Astrocyte of the hippocampus (primary cell): ENCODE measurements around the gene MAJIN.

Source experiments
- DNase-seq: peaks from one replicate; pipeline ENCODE4 v3.0.0; 2011; ENCODE audit warnings: low read depth, low spot score

MAJIN gene

GRCh38 chr11:64933213-64933934 lies 38.5 kb downstream of the MAJIN start:
- no peak for DNase-seq

GRCh38 chr11:64932324-64932723 lies 39.6 kb downstream of the MAJIN start:
- DNase-seq = no peak

DNA sequence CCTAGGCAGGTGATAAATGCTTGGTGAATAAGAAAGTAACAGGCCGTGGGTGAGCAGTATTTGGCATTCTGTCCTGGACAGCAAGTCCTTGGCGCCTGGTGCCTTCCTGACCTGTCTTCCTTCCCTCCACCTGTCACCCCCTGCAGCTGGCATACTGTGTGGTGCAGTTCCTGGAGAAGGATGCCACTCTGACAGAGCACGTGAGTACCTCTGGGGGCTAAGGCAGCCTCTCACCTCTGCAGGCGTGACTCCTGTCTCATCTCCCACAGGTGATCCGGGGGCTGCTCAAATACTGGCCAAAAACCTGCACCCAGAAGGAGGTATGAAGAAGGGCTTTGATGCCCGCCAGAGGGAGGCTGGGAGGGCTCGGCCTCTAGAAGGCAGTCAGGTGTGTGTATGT lies 40.6 kb downstream of the MAJIN start:
- DNase-seq = no peak

- no peak for DNase-seq
These were observed 41.6 kb downstream of the MAJIN start for GRCh38 chr11:64930340-64930739.

DNA sequence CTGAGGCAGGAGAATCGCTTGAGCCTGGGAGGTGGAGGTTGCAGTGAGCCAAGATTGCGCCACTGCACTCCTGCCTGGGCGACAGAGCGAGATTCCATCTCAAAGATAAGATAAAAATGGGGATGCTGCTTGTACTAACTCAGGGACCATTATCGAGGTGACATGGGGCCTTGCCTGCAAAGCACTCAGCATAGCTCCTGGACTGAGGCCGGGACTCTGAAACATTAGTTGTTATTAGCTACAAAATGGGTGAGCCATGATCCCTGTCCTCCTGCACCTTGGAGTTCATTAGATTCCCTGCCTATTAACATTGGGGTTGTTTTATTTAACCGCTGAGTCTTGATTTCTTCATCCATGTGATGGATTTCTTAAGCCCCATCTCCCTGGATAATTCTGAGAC lies 42.3 kb downstream of the MAJIN start:
- DNase-seq = no peak

DNA sequence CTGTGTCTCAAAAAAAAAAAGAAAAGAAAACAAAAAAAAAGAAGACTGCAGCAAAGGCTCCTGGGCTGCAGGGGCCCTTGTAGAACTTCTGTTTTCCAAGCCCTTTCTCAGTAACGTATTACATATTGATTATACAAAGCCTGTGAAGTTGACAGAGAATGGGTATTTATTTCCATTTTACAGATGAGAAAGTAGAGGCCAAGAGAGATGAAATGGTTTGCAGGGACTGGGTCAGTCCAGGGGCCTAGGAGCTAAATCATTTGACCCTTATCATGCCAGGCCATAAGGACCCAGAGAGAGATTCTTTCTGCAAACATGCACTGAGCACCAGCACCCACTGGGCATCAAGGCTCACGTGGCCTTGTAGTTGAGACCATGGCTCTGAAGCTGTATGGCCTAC lies 43.0 kb downstream of the MAJIN start:
- DNase-seq = no peak

GRCh38 chr11:64926689-64927088 lies 45.2 kb downstream of the MAJIN start:
- DNase-seq = no peak

DNA sequence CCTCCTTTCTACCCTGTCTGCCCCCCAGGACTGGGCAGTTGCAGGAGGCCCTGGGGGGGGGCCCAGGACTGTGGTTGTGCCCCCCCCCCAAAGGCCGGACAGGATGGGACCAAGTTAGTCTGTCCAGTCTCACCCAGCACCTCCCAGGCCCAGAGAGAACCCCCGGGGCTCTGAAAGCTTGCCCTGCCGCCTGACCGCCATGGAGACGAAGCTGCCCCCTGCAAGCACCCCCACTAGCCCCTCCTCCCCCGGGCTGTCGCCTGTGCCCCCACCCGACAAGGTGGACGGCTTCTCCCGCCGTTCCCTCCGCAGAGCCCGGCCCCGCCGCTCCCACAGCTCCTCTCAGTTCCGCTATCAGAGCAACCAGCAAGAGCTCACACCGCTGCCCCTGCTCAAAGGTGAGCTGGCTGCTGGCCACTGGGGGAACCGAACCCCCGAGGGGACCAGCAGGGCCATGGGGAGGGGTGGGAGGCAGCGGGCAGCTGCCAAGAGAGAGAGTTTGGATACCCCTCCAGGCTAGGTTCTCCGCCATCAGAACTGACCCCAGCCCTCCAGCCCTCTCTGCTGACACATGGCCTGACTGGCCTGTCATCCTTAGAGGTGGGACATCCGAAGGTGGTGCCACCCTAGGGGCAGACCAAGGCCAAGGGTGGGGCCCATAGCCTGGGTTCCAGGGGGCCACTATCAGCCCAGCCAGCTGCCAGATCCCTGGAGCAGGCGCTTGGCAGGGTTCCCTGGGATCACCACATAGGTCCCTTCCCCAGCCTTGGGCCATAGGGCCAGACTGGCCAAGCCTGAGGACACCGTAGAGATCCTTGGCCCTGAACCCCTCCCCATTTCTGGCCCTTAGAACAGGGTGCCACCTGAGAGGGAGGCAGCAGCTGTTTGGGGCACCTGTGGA lies 46.1 kb downstream of the MAJIN start:
- no peak for DNase-seq

DNA sequence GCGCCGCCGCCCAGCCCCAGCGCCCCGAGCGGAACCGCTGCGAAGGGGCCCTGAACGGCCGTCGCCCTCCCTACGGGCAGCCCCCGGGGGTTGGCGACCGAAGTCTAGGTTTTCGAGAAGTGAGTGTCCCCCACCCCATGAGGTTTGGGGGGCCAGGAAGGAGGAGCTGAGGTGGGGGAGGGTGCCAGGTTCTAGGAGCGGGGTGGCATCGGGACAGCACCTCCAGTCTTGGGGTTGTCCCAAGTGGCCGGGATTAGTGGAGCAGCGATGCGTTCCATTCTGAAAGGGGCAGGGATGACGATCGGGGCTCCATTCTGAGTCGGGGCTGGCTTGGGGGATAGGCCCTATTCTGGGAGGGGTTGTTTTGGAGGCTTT lies 47.0 kb downstream of the MAJIN start:
- peak; percentile 41 for DNase-seq

- peak; percentile 95 for DNase-seq
These were observed 47.7 kb downstream of the MAJIN start, which contains the start of gene PPP2R5B for GRCh38 chr11:64923944-64924909. Gene PPP2R5B (plus strand): TSS chr11:64924689. CDS start chr11:64925735, 1,046 bp downstream.

- DNase-seq = no peak
These were observed 48.7 kb downstream of the MAJIN start for GRCh38 chr11:64923151-64923661.

DNA sequence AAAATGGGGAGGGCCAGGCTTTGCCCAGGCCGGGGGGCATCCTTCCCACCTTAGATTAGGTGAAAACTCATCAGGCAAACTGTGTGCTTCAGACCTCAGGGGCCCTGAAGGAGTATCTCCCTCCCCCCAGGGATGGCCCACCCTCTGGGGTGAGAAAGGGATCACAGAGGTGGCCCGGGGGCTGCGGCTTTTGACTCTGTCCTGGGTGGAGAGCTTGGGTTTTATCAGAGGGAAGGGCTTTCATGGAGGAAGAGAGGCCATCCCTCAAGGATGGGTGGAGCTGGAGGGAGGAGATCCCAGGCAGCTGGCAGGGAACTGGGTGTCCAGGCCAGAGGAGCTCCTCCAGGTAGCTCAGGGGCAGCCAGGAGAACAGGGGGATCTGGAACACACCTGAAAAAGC lies 50.5 kb downstream of the MAJIN start:
- DNase-seq = no peak

DNA sequence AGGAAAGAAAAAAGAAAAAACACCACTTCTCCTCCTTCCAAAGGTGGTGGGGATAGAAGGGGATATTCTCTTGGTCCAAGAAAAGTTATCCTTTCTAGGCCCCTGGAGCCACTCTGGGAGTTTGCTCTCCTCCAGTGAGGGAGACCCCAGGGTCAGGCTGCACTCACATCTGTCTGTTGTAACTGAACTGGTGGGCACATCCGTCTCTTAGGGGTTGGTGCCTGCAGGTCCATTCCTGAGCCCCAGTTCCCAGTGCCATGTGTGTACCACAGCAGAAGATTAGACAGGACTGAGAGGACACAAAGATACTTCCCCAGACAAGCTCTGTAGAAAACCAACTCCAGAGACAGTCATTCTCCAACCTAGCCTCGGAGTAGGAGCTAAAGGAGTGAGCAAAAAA lies 51.8 kb downstream of the MAJIN start:
- DNase-seq = no peak

GRCh38 chr11:64919627-64920026 lies 52.3 kb downstream of the MAJIN start:
- DNase-seq = no peak

- peak; percentile 74 for DNase-seq
These were observed 53.9 kb downstream of the MAJIN start for GRCh38 chr11:64918017-64918416.

GRCh38 chr11:64917663-64917995 lies 54.3 kb downstream of the MAJIN start:
- DNase-seq = no peak

GRCh38 chr11:64916775-64917662 lies 54.9 kb downstream of the MAJIN start, which contains the start of gene ATG2A:
Gene ATG2A (minus strand): TSS chr11:64917209. CDS start chr11:64917135, 74 bp downstream.
- DNase-seq = peak; percentile 100

DNA sequence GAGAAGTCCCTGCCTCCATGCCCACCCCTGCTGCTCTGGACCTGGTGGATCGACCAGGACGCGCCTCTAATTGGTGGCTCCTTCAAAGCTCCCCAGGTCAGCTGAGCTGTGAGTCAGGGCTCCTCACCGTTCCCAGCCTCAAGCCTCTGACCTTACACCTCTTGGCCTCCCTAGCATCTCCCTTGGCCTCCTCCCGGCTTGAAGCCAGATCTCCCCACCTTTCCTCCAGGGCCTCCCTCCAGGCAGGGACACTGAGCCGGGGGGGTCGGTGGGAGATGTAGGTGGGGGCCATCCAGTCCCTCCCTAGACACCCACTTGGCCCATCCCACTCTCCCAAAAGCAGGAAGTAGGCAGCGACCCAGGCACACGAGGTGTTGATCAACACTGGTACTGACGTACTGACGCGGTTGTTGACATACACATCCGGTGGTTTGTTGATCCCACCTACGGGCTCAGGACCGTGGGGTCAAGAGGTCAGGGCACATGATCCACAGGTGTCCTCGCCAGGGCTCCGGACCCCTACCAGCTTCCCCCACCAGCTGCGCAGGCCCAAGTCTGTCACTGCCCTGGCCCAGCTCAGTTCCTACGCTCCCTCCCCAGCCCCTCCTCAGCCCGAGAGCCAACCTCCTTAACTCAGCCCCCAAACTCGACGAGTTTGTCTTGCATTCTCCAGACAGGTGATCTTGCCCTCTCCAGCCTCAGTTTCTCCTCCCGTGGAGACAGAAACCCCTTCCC lies 55.7 kb downstream of the MAJIN start:
- peak; percentile 44 for DNase-seq

DNA sequence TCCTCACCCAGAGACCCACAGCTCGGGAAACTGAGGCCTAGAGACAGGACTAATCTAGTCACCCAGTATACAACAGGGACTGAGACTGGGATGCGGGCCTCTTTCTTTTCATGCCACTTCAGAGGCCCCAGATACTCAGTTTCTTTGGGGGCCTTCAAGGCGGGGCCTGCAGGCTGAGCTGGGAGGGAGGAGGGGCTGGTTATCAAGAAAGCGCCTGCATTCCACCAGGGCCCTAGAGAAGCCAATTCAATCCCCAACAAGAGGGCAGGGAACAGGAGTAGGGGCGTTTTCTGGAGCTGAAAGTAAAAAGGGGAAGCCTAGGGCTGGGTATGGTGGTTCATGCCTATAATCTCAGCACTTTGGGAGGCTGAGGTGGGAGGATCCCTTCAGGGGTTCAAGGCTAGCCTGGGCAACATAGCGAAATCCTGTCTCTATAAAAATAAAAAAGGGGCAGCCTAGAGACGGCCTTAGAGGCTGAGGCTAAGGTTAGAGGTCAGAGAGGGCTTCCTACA lies 56.5 kb downstream of the MAJIN start:
- DNase-seq = no peak

DNA sequence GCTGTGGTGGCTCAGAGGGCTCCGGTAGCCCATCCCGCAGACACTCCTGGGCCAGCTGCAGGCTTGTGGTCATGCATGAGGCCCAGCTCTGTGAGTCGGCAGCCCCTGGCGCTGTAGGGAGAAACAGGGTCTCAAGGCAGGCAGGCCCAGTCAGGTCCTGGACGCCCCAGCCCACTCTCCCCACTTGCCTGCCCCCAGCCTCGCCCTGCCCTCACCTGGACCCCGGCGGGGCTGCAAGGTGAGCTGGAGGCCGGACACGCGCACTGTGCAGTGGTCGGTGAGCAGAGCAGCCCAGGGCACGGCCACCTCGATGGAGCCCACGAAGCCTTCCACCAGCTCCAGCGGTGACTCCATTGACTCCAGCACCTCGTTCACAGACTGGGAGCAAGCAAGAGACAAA lies 57.8 kb downstream of the MAJIN start:
- no peak for DNase-seq
